Spleen (tissue), 7 donors: ENCODE data around the gene MAGI2.

Source experiments
- POLR2A ChIP-seq, 3 donors: fragments of 450-650 bp; IDR thresholded peaks; one replicate each; pipeline ENCODE4 v1.5.1; 2017; ENCODE audit warnings: antibody characterized with exemption in 3 of 3, mild to moderate bottlenecking in 1 of 3
- POLR2AphosphoS5 ChIP-seq, 3 donors: sonication (generic); formaldehyde crosslinking; IDR thresholded peaks; one replicate each; pipeline ENCODE4 v1.5.1; 2017; ENCODE audit warnings: antibody characterized with exemption in 3 of 3
- TF ChIP-seq, protein P1 (sequence below), 11 experiments: fragments of 200-600 bp in 7 of 11; fragments of 450-650 bp in 4 of 11; sonication (generic) in 4 of 11; IDR thresholded peaks in 8 of 11; conservative IDR thresholded peaks in 3 of 11; 1 replicate in 7 of 11; 2 replicates in 4 of 11; pipeline versions ENCODE4 v1.4.0 to v1.8.0; 2016 to 2021; ENCODE audit warnings: antibody characterized with exemption in 11 of 11, inconsistent platforms in 4 of 11, mild to moderate bottlenecking in 1 of 11
- donor health status: DM: no; HTN: no; CAD: no; lungs with moderate emphysema.
- donor health status: DM: no; HTN: no; CAD: no.
- donor health status: DM: no; HTN: no; CAD: no.

- TF ChIP-seq POLR2AphosphoS5 (IDR thresholded peaks at IDR 0.05) = no peak
- TF ChIP-seq, protein P1, sequence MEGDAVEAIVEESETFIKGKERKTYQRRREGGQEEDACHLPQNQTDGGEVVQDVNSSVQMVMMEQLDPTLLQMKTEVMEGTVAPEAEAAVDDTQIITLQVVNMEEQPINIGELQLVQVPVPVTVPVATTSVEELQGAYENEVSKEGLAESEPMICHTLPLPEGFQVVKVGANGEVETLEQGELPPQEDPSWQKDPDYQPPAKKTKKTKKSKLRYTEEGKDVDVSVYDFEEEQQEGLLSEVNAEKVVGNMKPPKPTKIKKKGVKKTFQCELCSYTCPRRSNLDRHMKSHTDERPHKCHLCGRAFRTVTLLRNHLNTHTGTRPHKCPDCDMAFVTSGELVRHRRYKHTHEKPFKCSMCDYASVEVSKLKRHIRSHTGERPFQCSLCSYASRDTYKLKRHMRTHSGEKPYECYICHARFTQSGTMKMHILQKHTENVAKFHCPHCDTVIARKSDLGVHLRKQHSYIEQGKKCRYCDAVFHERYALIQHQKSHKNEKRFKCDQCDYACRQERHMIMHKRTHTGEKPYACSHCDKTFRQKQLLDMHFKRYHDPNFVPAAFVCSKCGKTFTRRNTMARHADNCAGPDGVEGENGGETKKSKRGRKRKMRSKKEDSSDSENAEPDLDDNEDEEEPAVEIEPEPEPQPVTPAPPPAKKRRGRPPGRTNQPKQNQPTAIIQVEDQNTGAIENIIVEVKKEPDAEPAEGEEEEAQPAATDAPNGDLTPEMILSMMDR (IDR thresholded peaks at IDR 0.05 in 8 of 11, conservative IDR thresholded peaks at IDR 0.05 in 3 of 11) = no peak
- no peak for TF ChIP-seq POLR2A (IDR thresholded peaks at IDR 0.05)
Measured at GRCh38 chr7:79281426-79281825, 172.0 kb downstream of the MAGI2 start.
